RPMI7951 (cell line): ENCODE results near the gene NDST1. TPM values are rescaled to one million over a fixed set of nuclear protein-coding genes. Genes with fewer than 3 reads are reported as not detected.
A peak's percentile ranks its signal among the peaks of the same experiment; 100 is the strongest.

Experiments
- DNase-seq: peaks from one replicate; pipeline ENCODE4 v3.0.0-alpha.2; 2012; ENCODE audit warnings: low read depth
- total RNA-seq: library from RNA; depleted of rRNA; stranded (reverse); fragments of >200 nt; shearing (Covaris generic); gene quantifications from 2 replicates; pipeline ENCODE4 v1.2.3, GENCODE V29; 2014

The NDST1 gene
- total RNA-seq, 1 experiment from 2014 or later, result 18.5 TPM

DNA sequence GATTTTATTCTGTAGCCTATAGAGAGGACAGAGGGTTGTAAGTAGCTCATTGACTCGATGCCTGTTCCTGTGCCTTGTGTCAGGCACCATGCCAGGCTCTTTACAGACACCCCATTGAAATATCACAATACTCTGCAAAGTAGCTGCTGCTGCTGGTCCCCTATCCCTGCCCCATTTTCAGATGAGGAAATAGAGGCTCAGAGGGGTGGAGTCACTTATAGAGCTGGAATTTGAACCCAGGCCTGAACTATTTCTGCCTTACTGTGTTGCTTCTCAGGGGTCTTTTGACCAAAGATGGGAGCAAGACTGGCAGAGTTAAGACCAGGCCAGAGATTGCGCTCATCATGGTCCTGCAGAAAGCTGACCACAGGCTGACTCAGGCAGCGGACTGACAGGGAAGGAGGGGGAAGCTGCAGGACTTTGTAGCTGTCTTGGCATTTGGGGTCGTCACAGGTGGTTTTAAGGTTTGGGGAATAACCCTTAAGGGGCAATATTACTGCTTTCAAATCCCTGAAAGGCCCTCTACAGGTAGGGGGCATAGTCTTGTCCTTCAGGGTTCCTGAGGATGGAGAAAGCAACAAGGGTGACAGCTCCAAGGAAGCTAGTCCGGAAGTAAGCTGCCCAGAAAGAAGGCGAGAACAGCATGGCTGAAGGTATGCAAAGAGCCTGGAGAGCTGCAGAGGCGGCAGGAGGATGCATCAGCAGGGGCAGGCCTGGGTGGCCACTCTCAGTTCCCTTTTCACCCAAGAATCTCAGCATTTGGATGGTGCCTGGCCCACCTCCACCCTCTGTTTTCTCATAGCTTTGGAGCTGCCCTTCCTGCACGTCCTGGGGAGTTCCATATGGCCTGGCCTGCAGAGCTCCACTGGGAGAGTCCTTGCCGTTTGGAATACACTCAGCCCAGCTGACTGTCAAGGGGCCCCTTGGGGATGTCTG lies 18.3 kb upstream of the NDST1 start:
- peak; percentile 57 for DNase-seq

- DNase-seq, result no peak
These were observed 17.6 kb upstream of the NDST1 start for GRCh38 chr5:150490296-150490669.

GRCh38 chr5:150490754-150491153 lies 17.2 kb upstream of the NDST1 start:
- DNase-seq, result no peak

DNA sequence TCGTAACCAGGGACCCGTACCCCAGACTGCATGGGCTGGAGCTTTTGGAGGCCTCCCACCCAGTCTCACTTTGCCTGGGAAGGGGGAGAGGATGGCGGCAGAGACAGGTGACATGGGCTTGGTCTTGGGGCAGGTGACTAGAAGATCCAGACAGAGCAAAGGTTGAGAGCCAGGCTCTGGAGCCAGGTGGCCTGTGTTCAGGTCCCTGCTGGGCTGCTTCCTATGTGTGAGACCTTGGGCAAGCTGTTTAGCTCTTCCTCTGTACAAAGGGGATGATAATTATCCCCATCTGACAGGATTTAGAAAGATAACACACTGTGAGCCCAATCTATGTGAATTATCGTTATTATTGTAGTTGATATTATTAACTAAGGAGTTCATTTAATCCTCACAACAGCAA lies 16.1 kb upstream of the NDST1 start:
- no peak for DNase-seq

GRCh38 chr5:150492621-150493020 lies 15.3 kb upstream of the NDST1 start:
- peak; percentile 71 for DNase-seq

GRCh38 chr5:150496098-150496497 lies 11.8 kb upstream of the NDST1 start:
- no peak for DNase-seq

DNA sequence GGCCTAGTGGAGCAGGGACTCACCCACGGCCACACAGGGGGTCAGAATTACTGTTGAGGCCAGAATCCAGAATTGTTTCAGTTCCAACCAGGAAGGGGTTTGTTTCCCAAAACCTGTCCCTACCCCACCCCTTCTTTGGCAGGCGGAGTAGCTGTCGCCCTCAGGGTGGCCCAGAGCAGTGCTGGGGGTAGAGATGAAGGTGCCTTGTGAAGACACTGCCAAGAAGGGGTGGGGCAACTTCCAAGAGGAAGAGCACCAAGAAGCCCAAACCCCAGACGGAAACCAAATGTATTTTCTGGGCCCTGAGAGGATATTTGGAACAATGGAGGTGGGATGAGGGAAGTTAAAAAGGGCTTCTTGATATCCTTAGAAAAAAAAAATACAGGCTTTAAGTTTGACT lies 11.4 kb upstream of the NDST1 start:
- DNase-seq, result no peak

DNA sequence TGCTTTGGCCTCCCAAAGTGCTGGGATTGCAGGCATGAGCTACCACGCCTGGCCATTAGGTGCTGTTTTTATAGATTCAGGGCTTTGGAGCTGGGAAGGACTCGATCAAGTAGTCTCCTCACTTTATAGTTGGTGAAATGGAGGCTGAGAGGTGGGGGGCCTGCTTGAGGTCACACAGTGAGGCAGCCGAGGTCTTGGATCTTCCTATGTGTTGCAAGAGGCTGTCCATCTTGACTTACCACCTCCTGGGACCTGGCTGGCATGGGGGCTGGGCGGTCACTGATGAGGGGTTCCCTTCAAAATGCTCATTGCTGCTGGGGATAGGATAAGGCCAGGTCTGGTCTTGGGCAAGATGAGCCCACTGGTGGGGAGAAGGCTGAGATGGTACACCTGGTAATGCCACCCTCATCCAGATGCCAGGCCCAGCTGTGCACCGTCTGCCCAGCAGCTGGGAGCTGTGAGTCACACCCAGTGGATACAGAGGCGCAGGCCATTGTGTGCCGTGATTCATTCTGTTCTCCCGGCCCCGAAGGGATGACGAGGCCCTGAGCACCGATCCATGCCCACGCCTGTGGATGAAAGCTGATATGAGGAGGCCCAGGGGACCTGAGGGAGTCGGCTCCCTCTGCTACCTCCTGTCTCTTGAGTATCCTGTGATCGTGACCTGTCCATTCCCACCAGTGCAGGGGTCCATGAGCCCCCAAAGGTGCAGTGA lies 10.5 kb upstream of the NDST1 start:
- DNase-seq, result peak; percentile 95

DNA sequence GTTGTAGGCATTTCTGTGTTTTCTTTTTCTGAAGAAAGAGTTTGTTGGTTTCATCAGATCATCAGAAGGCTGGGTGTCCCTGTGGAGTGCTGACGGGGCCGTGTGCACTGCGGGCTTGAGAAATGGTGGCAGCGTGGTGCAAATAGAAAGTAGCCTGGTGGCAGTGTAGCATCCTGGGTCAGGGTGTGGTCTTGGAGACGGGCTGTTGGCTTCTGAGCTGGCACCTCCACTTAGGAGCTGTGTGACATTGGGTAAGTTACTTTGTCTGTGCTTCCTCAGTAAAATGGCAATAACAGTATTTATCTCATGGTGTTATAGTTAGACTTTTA lies 10.0 kb upstream of the NDST1 start:
- DNase-seq, result no peak

DNA sequence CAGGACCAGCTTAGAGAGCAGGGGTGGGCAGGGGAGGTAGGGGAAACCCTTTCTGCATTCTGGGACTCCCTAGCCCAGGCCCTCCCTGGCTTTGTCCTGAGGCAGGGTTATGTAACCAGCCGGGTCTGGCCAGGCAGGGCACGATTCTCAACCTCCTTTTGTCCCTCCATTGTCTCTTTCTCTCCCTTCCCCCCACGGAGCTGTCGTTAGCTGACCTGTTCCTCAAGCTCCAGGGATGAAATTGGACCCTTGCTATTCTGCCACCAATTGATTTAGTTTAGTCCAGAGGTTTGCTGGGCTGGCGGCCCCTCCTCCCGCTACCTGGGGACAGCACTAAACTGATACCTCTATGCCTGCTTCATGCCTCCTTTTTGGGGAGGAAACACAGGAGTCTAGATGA lies 9.4 kb upstream of the NDST1 start:
- DNase-seq, result no peak

DNA sequence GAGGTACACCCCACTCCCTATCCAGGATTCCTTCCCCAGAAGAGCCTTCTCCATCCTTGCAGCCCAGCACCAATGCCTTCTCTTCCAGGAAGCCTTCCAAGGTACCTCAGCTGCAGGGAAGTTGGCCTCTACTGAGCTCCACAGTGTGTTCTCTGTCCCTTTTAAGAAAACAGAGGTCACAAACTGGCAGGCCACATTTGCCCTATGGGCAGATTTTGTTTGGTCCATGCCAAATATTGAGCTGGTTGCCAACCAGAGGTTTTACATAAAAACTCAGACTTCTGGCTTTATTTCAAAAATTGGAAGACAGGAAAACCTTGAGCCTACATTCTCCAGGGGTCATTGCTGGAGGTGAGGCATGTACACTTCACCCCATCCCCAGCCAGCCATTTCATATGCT lies 9.0 kb upstream of the NDST1 start:
- no peak for DNase-seq

- DNase-seq, result no peak
These were observed 8.4 kb upstream of the NDST1 start for GRCh38 chr5:150499437-150499956.

DNA sequence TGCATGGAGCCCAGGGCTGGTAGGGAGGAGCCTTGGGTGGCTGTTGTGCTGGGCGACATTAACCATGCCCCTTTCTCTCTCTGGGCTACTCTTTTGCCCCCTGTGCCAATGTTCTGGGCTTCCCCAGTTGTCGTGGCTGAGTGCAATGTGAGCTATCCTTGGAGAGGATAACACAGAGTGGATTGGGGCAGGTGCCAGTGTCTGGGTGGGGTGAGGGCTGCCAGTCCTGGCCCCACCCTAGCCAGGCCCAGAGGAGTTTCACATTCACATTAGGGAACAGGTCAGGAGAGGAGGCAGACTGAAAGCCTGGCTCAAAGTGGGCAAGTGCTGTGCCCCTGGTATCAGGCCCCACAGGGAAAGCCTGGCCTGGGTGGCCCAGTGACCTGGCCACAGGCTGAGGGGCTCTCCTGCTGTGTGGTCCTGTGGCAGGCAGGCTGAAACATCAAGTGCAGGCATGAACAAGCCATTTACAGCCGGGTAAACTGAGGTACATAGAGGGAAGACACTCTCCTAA lies 7.5 kb upstream of the NDST1 start:
- DNase-seq, result no peak

GRCh38 chr5:150500905-150501304 lies 7.0 kb upstream of the NDST1 start:
- DNase-seq, result peak; percentile 43

DNA sequence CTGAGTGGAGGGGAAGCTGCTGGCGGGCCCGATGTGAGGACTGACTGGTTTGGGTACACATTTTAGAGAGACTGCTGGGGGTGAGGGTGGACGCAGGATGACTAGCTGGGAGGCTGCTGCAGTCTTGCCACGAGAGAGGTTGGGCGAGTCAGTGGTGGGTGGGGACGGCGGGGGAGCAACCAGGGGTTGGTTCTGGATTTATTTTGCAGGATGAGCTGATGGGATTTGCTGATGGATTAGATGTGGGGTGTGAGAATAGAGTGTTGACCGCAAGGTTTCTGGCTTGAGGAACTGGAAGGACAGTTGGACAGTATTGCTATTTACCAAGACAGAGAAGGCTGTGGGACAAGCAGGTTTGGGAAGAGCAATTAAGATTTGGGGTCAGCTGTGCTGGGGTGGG lies 5.8 kb upstream of the NDST1 start:
- no peak for DNase-seq

GRCh38 chr5:150502847-150503246 lies 5.1 kb upstream of the NDST1 start:
- DNase-seq, result no peak

- no peak for DNase-seq
These were observed 4.5 kb upstream of the NDST1 start for GRCh38 chr5:150503386-150503785.

DNA sequence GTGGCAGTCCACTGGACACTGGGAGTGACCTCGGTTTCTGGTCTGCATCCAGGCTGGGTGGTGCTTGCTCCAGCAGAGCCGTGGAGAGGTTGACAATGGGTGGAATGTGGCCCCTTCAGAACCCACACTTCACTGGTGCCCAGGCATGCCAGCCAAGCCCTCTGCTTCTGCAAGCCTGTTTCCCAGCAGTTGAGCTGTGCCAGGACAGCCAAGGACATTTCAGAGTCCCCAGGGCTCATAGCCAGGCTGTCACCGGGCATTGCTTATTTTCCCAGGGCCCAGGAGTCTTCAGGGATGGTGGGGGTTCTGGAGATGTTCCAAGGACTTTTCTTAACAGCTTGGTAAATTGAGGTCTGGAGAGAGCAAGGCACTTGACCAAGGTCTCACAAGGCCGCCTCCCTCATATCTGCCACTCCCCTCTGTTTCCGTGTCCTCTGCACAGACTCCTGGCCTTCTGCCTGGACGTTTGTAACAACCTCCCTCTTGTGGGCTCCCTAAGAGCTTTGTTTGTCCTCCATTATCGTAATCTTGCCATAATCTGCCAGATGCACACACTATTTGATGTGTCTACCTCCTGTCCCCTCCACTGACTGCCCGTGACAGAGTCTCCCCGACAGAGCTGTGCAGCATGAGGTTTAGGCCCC lies 3.8 kb upstream of the NDST1 start:
- peak; percentile 73 for DNase-seq

DNA sequence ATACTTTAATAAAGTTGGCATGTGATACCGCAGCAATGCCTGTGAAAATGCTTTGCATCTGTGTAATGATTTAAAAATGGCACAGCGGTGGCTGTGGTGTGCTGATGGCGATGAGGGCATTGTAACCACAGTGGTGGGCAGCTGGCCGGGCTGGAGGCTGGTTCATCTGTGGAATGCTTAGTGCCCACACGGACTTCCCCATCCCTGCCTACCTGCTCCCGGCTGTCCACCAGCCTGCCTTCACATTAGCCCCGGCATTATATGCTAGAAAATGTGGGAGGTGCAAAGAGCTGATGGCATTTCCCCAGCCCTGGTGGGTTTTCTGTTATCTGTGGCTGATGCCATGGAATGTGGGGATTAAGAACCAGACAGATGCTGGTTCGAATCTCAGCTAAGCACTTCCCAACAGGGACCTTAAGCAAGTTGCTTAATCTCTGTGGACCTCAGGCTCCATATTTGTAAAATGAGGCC lies 2.9 kb upstream of the NDST1 start:
- peak; percentile 79 for DNase-seq

DNA sequence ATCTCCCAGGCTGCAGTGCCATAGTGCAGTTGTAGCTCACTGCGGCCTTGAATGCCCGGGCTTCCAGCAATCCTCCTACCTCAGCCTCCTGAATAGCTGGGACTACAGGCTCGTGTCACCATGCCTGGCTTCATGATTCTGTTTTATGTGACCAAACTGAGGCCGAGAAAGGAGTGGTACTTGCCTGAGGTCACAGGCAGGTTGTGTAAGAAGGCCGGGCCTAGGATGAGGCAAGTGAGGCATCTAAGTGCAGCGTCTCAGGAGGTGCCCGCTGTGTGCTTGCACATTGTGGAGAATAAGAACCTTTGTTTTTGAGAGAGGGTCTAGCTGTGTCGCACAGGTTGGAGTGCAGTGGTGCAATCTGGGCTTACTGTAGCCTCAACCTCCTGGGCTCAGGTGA lies 2.1 kb upstream of the NDST1 start:
- DNase-seq, result no peak

DNA sequence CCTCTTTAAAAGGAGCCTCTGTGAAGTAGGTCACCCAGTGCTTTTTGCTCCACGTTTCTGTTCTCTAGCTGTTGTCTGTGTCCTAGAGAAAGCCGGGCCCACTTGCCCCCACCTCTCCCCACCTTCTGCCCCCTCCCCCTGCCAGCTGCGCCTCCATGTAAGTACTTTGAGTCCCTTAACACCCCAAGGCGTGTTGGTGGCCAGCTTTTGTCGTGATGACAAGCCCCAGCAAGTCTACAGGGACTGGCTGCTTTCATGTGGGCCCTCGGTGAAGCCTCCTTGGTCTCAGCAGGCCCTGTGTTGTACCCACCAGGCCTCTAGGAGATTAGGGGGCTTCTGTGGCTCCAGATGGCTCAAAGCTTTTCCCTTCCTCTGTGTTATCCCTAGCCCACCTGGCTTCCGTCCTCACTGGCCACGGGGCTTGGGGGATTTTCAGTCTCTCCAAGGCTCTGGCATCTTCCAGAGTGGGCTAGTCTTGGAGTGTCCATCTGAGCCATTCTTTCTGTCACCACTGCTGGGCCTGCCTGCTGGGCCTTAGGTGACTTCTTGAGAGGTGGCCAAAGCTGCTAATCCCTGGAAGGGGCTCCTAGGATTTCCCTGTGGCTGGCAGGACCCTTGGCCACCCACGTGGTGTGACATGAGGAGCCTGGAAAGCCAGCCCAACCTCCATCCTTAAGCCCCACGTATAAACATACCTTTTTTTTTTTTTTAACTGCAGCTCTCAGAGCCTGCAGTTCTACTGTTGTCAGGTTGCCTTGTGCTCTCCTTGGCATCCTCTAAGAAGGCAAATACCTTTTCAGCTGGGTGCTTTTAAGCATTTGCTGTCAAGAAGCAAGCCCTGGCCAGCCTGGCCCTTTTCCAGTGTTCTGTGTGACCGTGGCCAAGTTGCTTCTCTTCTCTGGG lies 1.1 kb upstream of the NDST1 start:
- DNase-seq, result no peak
